GM12878 (cell line): ENCODE results near the gene PIGQ. TPM values are rescaled to one million over a fixed set of nuclear protein-coding genes. Genes with fewer than 3 reads are reported as not detected.

ENCODE experiments used
- BACH1 ChIP-seq: fragments of 450-650 bp; IDR thresholded peaks from 2 replicates; pipeline ENCODE4 v1.6.1; 2017; ENCODE audit warnings: mild to moderate bottlenecking, borderline replicate concordance
- EGR1 ChIP-seq, 2 experiments: IDR thresholded peaks; 1 replicate in 1 of 2; 2 replicates in 1 of 2; pipeline ENCODE4 v1.6.1; 2011 to 2012; ENCODE audit warnings: low read depth in 2 of 2, low read length in 2 of 2, borderline replicate concordance in 1 of 2, mild to moderate bottlenecking in 1 of 2, moderate library complexity in 1 of 2
- HCFC1 ChIP-seq: fragments of 150-350 bp; IDR thresholded peaks from 2 replicates; pipeline ENCODE4 v1.6.1; 2014; ENCODE audit warnings: low read length
- NBN ChIP-seq: fragments of 450-650 bp; IDR thresholded peaks from 2 replicates; pipeline ENCODE4 v1.6.1; 2016
- NR2C1 ChIP-seq: fragments of 450-650 bp; IDR thresholded peaks from 2 replicates; pipeline ENCODE4 v1.6.1; 2017; ENCODE audit warnings: antibody characterized with exemption, mild to moderate bottlenecking, moderate library complexity
- PAX8 ChIP-seq: fragments of 450-650 bp; IDR thresholded peaks from 2 replicates; pipeline ENCODE4 v1.6.1; 2017; ENCODE audit warnings: mild to moderate bottlenecking, moderate library complexity
- POLR2AphosphoS5 ChIP-seq: IDR thresholded peaks from 2 replicates; pipeline ENCODE4 v1.6.1; 2011; ENCODE audit warnings: mild to moderate bottlenecking, low read length, inconsistent platforms
- RCOR1 ChIP-seq: conservative IDR thresholded peaks from 2 replicates; pipeline ENCODE4 v1.6.1; 2012; ENCODE audit warnings: low read depth, low read length, improper control_type of control experiment
- SMAD5 ChIP-seq: IDR thresholded peaks from 2 replicates; pipeline ENCODE4 v1.6.1; 2016; ENCODE audit warnings: antibody characterized with exemption, low read depth
- WRNIP1 ChIP-seq: IDR thresholded peaks from 2 replicates; pipeline ENCODE4 v1.6.1; 2011; ENCODE audit warnings: low read depth, low read length, improper control_type of control experiment, borderline replicate concordance
- polyA plus RNA-seq, 11 experiments: library from polyadenylated mRNA; depleted of rRNA in 4 of 11; unstranded in 6 of 11; stranded (reverse) in 5 of 11; fragments of >200 nt; fragmentation: Nextera tagmentation in 4 of 11; fragmentation: Illumina TruSeq in 1 of 11; extraction: Ambion mirVana in 4 of 11; extraction: Trizol in 1 of 11; gene quantifications; 1 replicate in 1 of 11; 2 replicates in 10 of 11; pipeline versions ENCODE4 v1.2.1 to v1.2.3, GENCODE V29; 2011 to 2016; ENCODE audit warnings: inconsistent platforms in 2 of 11, missing spikeins in 2 of 11, low read depth in 1 of 11
- total RNA-seq, 4 experiments: library from RNA; depleted of rRNA in 3 of 4; stranded (reverse); fragments of >200 nt in 3 of 4; fragmentation: Illumina TruSeq in 1 of 4; extraction: Trizol in 1 of 4; gene quantifications; 2 replicates each; pipeline versions ENCODE4 v1.2.1 to v1.2.3, GENCODE V29; 2013 to 2021
- TF ChIP-seq, protein P1 (sequence below): IDR thresholded peaks from 2 replicates; pipeline ENCODE4 v1.6.1; 2011; ENCODE audit warnings: borderline replicate concordance, low read depth, mild to moderate bottlenecking, moderate library complexity, low read length; ENCODE audit not compliant: insufficient read depth, poor library complexity, severe bottlenecking
- TF ChIP-seq, protein P2 (sequence below): IDR thresholded peaks from 2 replicates; pipeline ENCODE4 v1.6.1; 2011; ENCODE audit warnings: borderline replicate concordance, low read depth, mild to moderate bottlenecking, moderate library complexity, mixed read lengths, low read length; ENCODE audit not compliant: insufficient read depth; ENCODE audit errors: extremely low read length
- TF ChIP-seq, protein P3 (sequence below): fragments of 450-650 bp; conservative IDR thresholded peaks from 2 replicates; pipeline ENCODE4 v1.6.1; 2017; ENCODE audit warnings: mild to moderate bottlenecking, moderate library complexity
- TF ChIP-seq, protein P4 (sequence below): fragments of 450-650 bp; IDR thresholded peaks from 2 replicates; pipeline ENCODE4 v1.6.1; 2017; ENCODE audit warnings: mild to moderate bottlenecking
- TF ChIP-seq, protein P5 (sequence below): fragments of 150-350 bp; IDR thresholded peaks from 2 replicates; pipeline ENCODE4 v1.6.1; 2014; ENCODE audit warnings: mild to moderate bottlenecking, low read depth, low read length
- TF ChIP-seq, protein P6 (sequence below): fragments of 450-650 bp; formaldehyde crosslinking; IDR thresholded peaks from 2 replicates; pipeline ENCODE4 v1.5.0; 2022; ENCODE audit warnings: mild to moderate bottlenecking, missing genetic modification characterization

Gene PIGQ
- total and polyA plus RNA-seq, 10 of the 15 experiments (the other 5 are each of a cell fraction or from before 2014, with no cell fraction given) = 1.8 to 31.3 (median 17.5) TPM; not detected in 1

DNA sequence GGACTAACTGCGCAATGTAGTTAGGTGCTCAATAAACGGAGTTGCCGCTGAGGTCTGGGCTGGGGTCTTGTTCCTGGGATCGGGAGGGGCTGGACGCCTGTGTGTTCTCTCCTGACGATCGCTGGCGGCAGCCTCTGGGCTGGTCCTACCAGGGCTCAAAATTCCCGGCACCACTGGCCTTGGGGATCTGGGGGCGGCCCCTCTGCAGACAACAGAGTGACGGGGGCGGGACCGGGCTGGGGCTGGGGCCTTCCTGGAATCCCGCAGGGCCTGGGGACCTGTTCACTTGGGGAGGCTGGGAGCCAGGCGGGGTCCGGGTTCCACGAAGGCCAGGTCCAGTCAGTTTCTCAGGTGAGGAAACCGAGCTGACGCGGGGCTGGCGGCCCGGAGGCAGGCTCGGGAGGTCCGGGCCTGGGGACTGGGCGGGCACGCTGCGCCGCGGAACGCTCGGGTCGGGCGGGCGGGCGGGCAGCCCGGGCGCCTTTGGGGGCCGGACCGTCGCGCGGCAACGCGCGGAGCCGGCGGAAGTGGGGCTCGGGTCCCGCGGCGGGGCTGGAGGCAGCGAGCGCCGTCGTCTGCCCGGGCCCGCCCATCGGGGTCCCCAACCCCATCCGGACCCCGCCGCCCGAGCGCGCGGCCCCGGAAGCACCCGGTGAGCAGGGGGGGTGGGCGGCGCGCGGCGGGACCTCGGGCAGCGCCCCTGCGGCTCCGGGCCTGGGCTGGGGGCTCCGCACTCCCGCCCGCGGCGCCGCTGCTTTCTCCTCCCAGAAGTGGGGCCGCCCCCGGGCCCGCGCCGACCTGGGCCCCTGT lies at the start of gene PIGQ (continued):
- TF ChIP-seq EGR1 (IDR thresholded peaks at IDR 0.05; ENCODE audit: borderline replicate concordance in 1 of 2, low read depth in 2 of 2, low read length in 2 of 2) (peak in 1 of 2 experiments; percentile 44; a peak in 1 of 3 replicates), HCFC1 (peak; percentile 63), RCOR1 (no peak), WRNIP1 (no peak), NR2C1 (no peak), POLR2AphosphoS5 (no peak), BACH1 (peak; percentile 65), NBN (no peak), SMAD5 (no peak), PAX8 (no peak)
- TF ChIP-seq, protein P1, sequence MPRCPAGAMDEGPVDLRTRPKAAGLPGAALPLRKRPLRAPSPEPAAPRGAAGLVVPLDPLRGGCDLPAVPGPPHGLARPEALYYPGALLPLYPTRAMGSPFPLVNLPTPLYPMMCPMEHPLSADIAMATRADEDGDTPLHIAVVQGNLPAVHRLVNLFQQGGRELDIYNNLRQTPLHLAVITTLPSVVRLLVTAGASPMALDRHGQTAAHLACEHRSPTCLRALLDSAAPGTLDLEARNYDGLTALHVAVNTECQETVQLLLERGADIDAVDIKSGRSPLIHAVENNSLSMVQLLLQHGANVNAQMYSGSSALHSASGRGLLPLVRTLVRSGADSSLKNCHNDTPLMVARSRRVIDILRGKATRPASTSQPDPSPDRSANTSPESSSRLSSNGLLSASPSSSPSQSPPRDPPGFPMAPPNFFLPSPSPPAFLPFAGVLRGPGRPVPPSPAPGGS = no peak
- TF ChIP-seq, protein P2, sequence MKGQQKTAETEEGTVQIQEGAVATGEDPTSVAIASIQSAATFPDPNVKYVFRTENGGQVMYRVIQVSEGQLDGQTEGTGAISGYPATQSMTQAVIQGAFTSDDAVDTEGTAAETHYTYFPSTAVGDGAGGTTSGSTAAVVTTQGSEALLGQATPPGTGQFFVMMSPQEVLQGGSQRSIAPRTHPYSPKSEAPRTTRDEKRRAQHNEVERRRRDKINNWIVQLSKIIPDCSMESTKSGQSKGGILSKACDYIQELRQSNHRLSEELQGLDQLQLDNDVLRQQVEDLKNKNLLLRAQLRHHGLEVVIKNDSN = no peak
- TF ChIP-seq, protein P3, sequence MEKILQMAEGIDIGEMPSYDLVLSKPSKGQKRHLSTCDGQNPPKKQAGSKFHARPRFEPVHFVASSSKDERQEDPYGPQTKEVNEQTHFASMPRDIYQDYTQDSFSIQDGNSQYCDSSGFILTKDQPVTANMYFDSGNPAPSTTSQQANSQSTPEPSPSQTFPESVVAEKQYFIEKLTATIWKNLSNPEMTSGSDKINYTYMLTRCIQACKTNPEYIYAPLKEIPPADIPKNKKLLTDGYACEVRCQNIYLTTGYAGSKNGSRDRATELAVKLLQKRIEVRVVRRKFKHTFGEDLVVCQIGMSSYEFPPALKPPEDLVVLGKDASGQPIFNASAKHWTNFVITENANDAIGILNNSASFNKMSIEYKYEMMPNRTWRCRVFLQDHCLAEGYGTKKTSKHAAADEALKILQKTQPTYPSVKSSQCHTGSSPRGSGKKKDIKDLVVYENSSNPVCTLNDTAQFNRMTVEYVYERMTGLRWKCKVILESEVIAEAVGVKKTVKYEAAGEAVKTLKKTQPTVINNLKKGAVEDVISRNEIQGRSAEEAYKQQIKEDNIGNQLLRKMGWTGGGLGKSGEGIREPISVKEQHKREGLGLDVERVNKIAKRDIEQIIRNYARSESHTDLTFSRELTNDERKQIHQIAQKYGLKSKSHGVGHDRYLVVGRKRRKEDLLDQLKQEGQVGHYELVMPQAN = peak; percentile 76
- TF ChIP-seq, protein P4, sequence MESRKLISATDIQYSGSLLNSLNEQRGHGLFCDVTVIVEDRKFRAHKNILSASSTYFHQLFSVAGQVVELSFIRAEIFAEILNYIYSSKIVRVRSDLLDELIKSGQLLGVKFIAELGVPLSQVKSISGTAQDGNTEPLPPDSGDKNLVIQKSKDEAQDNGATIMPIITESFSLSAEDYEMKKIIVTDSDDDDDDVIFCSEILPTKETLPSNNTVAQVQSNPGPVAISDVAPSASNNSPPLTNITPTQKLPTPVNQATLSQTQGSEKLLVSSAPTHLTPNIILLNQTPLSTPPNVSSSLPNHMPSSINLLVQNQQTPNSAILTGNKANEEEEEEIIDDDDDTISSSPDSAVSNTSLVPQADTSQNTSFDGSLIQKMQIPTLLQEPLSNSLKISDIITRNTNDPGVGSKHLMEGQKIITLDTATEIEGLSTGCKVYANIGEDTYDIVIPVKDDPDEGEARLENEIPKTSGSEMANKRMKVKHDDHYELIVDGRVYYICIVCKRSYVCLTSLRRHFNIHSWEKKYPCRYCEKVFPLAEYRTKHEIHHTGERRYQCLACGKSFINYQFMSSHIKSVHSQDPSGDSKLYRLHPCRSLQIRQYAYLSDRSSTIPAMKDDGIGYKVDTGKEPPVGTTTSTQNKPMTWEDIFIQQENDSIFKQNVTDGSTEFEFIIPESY = no peak
- TF ChIP-seq, protein P5, sequence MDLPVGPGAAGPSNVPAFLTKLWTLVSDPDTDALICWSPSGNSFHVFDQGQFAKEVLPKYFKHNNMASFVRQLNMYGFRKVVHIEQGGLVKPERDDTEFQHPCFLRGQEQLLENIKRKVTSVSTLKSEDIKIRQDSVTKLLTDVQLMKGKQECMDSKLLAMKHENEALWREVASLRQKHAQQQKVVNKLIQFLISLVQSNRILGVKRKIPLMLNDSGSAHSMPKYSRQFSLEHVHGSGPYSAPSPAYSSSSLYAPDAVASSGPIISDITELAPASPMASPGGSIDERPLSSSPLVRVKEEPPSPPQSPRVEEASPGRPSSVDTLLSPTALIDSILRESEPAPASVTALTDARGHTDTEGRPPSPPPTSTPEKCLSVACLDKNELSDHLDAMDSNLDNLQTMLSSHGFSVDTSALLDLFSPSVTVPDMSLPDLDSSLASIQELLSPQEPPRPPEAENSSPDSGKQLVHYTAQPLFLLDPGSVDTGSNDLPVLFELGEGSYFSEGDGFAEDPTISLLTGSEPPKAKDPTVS = no peak
- TF ChIP-seq, protein P6, sequence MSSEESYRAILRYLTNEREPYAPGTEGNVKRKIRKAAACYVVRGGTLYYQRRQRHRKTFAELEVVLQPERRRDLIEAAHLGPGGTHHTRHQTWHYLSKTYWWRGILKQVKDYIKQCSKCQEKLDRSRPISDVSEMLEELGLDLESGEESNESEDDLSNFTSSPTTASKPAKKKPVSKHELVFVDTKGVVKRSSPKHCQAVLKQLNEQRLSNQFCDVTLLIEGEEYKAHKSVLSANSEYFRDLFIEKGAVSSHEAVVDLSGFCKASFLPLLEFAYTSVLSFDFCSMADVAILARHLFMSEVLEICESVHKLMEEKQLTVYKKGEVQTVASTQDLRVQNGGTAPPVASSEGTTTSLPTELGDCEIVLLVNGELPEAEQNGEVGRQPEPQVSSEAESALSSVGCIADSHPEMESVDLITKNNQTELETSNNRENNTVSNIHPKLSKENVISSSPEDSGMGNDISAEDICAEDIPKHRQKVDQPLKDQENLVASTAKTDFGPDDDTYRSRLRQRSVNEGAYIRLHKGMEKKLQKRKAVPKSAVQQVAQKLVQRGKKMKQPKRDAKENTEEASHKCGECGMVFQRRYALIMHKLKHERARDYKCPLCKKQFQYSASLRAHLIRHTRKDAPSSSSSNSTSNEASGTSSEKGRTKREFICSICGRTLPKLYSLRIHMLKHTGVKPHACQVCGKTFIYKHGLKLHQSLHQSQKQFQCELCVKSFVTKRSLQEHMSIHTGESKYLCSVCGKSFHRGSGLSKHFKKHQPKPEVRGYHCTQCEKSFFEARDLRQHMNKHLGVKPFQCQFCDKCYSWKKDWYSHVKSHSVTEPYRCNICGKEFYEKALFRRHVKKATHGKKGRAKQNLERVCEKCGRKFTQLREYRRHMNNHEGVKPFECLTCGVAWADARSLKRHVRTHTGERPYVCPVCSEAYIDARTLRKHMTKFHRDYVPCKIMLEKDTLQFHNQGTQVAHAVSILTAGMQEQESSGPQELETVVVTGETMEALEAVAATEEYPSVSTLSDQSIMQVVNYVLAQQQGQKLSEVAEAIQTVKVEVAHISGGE (CRISPR knock-in tag) = peak; percentile 87
